HG03457 (cell line): Measurements from ENCODE around the gene HAUS2.

Experiments used
- ATAC-seq: cut with Tn5 transposase; IDR thresholded peaks from one replicate; pipeline ENCODE4 v1.9.1; 2021; ENCODE audit warnings: moderate number of reproducible peaks; ENCODE audit not compliant: unreplicated experiment

Gene HAUS2

DNA sequence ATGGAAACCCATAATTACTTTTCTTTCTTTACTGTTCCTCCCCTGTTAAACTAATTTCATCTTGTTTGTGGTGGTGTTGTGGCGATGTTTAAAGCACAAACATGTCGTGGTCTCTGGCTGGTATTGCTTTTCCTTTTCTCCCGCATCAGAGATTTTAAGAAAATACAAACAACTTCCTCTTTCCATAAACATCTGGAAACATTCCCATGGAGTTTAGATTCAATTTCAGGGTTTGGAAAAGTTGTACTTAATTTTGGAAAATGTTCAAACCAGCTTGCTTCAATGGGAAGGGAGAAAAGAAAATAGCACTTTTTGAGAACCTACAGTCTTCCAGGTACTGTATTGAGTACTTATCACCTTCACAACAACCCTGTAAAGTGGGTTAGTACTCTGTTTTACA lies 57.2 kb downstream of the HAUS2 start:
- no peak for ATAC-seq

DNA sequence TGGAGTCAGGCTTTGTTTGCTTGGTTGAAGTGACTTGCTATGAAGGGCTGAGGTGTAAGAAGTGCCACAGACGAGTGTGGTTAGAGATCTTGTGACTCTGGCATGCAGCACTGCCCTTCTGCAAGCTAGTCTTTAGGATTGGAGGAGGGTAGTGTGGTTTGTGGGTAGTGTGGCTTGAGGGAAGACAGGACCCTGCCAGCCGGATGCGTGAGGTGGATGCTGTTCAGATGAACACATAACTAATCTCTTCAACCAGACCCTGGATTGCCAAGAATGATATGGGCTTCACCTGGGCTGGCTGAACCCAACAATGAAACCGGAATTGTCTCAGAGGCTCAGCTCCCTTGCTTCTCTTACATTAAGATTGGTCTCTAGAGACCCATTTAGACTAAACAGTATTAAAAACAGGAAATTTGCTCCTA lies 59.5 kb downstream of the HAUS2 start:
- ATAC-seq = no peak

DNA sequence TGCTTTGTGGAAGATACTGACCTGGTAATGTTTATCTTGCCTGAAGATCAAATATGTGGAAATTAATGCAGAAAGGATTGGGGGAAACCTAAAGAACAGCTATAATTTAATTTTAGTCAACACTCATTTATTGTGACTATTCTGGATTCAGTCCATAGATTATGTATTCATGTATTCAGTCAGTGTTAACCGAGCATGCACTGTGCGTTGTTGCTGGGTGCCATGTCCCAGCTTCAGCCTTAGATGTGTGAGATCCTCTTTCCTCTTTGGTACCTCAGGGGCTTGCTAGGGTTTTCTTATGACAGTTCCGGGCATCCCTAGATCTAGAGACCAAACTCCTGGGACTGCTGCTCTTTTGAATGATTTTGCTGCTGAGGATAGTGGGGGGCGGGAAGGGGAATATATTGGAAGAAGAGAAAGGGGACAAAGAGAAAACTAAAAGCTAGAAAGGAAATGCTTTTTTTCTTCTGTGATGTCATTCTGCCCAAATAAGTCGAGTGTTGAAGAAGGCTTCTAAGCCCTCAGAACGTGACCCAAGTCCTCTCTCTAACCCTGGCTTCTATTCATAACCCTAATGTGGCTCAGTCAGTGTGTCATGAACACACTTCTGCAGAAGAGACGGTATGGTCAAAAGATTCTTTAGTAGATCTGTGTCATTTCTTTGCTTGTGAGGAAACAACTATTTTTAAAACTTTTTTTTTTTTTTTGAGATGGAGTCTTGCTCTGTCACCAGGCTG lies 60.3 kb downstream of the HAUS2 start:
- no peak for ATAC-seq

DNA sequence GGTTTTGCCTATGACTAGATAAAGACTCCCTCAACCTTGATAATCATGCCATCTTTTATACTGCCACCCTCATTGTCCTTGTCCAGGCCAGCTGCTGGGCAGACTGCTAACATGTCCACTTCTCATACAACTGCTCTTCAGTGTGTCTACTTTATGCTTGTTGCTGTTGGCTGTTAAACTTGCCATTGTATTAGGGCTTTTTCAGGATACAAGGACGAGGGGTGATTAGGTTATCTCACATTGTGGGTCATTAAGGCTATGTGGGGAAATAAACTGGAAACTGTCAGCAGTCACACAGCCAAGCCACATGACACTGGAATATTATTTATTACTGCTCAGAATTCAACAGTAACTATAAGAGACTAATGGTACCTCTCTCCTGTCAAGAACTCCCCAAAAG lies 62.9 kb downstream of the HAUS2 start:
- ATAC-seq = no peak

DNA sequence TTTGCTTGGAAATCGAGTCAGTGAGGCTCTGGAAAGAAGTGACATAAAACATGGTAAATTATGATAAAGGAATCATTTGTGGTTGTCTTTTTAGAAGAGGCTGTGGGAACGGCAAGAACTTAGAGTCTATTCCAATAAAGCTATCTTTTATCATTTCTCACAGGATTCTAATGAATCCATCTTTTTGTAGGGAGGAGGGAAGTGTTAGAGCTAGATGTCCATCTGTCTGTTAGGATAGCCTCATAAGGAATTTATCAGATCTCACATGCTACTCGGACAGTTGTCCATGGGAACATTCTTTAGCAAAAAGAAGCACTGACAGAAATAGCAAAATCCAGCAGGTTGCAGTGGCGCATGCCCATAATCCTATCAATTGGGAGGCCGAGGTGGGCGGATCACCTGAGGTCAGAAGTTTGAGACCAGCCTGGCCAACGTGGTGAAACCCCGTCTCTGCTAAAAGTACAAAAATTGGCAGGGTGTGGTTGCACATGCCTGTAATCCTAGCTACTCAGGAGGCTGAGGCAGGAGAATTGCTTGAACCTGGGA lies 63.8 kb downstream of the HAUS2 start:
- no peak for ATAC-seq

DNA sequence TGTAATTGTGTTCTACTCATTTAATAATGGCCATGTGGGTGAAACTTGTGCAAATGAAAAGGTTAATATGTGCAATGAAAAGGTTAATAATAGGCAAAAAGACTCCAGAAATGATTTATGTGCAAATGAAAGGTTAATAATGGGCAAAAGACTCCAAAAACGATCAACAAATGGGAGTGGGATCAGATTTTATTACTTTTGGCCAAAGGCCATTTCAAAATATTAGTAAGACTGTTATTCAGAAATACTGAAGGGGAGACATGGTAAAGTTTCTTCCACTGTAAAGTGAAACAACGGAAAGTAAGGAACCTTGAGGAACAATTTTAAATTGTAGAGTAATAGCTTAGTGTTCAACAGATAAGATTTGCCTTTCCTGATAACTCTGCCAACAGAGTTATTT lies 67.5 kb downstream of the HAUS2 start:
- ATAC-seq = no peak
